ENCODE results near the gene LIMK1.

DNA sequence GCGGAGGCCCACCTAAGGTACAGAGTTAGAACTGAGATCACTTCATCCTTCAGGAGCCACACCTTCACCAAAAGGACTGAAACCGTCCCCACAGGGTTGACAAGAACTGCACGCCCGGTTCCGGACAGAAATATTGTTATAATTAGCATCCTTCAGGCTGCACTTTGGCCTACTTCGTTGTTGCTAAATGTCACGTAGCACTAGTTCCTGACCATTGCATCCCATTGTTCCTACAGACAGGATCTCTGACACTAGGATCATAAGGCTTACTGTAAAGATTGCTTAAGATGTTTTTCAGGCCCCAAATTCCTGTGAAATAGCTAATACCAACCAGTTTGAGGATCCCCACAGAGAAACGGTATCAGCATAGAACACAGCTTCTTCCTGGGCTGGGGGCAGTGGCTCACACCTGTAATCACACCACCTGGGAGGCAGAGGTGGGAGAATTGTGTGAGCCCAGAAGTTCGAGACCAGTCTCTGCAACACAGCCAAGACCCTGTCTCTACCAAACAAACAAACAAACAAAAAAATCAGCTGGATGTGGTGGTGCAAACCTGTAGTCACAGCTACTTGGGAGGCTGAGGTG lies 72.3 kb downstream of the LIMK1 start:
- TF ChIP-seq CTCF (IDR thresholded peaks at IDR 0.05; ENCODE audit: insufficient read depth, low read length, poor library complexity, severe bottlenecking) (no peak), EZH2phosphoT487 (conservative IDR thresholded peaks at IDR 0.05; ENCODE audit: low read length) (no peak)
